Suppressor macrophage (primary cell): ENCODE data around the gene SPTB.
A peak's percentile ranks its signal among the peaks of the same experiment; 100 is the strongest.

Experiments
- DNase-seq, 4 experiments: peaks; one replicate each; pipeline ENCODE4 v3.0.0-alpha.2; 2020 to 2022

The SPTB gene

DNA sequence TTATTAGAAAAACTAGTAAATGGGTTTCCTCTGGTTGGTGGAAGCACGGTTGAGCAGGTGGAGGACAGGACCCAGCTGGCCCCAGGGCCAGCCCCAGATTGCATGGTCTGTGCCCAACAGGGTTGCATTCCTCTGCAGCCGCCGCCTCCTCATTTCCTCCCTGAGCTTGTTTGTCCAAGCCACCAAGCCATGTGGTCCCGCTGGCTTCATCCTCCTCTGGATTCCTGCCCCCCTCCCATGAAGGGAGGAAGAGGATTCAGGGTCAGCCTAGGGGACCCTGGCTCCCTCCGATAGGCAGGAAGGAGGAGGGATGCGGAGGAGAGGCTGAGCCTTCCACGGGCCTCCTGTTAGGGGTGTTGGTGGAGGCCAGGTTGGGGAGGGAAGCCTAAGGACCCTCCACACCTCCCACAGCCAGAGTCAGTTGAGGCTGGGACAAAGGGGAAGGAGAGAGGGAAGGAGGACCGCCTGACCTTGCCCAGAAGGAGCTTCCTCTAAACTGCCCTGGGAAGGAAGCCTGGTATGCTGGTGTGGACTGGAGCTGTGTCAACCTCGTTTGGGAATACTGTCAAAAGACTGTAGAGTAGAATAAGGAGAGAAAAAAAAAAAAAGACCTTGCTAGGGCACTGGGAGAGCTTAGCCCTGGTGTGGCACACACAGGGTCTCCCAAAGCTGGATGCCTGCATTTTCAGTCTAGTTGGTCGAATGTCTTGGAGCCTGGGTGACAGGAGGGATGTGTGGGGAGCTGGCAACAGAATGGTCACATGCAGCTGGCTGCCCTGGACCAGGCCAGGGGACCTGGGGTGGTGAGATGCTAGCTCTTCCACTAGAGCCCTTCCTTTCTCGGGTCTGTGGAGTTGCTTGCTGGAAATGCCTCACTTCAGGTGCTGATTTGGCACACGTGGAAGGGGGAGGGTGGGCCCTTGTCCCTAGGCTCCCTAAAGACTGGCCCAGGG lies 133.1 kb downstream of the SPTB start:
- peak in 3 of 4 experiments; percentile 18 to 27 (median 26) for DNase-seq

DNA sequence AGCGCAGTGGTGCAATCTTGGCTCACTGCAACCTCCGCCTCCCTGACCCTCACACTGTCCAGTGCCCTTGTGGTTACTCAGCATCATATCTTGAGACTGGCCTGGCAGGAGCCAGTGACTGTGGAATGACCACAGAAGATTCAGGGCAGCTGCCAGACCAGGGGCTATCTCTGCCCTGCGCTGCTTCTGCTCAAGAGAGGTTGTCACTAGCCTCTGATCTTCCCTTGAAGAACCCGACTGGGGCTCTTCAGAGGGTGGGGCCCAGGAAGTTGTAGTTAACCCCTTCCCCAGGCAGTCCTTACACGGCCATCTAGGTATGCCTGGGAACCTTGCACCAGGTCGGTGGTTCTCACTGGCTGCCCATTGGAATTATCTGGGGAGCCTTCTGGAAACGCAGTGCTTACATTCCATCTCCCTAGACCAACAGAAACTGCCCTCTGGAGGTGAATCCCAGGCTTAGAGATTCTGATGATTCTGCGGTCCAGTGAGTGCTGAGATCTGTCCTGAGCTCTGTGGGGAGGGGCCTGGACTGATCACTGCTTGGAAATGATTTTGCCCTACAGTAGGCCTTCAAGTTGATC lies 134.1 kb downstream of the SPTB start:
- no peak for DNase-seq

DNA sequence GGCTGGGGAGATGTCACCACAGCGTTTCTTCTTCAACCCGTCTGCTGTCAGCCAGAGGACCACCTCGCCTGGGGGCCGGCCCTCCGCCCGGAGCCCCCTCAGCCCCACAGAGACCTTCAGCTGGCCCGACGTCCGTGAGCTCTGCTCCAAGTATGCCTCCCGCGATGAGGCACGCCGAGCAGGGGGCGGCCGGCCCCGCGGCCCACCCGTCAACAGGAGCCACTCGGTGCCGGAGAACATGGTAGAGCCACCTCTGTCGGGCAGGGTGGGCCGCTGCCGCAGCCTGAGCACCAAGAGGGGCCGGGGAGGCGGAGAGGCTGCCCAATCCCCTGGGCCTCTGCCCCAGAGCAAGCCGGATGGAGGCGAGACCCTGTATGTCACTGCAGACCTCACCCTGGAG lies 136.6 kb downstream of the SPTB start:
- no peak for DNase-seq

DNA sequence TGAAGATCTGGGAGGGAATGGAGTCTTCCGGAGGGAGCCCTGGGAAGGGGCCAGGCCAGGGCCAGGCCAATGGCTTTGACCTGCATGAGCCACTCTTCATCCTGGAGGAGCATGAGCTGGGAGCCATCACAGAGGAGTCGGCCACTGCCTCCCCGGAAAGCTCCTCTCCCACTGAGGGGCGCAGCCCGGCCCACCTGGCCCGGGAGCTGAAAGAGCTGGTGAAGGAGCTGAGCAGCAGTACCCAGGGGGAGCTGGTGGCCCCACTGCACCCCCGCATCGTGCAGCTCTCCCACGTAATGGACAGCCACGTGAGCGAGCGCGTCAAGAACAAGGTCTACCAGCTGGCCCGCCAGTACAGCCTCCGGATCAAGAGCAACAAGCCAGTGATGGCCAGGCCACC lies 137.7 kb downstream of the SPTB start:
- DNase-seq: no peak

DNA sequence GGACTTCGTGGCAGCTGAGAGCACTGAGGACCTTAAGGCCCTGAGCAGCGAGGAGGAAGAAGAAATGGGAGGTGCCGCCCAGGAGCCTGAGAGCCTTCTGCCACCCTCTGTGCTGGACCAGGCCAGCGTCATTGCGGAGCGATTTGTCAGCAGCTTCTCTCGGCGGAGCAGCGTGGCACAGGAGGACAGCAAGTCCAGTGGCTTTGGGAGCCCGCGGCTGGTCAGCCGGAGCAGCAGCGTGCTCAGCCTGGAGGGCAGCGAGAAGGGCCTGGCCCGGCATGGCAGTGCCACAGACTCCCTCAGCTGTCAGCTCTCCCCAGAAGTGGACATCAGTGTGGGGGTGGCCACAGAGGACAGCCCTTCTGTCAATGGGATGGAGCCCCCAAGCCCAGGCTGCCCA lies 138.5 kb downstream of the SPTB start:
- no peak for DNase-seq

DNA sequence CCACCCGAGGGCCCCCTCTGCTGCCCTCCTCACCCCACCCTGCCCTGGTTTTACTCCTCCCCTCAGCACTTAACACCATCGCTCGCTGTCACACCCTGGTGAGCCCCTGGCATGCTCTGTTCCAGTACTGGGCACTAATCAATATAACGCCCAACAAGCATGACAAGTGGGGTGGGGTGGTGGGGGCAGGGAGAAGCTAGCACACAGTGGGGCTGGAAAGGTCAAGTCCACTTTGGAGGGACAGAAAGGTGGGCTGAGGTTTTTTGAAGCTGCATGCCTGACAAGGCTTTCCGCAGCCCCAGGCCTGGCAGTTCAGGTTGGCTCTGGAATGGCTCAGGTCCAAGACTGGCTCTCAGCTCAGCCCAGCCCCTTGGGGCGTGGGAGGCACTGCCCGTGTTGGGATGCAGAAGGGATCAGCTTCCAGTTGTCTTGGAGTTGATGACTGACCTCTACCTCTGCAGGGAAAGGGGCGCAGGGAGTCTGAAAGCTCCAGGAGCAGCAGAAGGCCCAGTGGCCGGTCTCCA lies 141.4 kb downstream of the SPTB start:
- DNase-seq: no peak

DNA sequence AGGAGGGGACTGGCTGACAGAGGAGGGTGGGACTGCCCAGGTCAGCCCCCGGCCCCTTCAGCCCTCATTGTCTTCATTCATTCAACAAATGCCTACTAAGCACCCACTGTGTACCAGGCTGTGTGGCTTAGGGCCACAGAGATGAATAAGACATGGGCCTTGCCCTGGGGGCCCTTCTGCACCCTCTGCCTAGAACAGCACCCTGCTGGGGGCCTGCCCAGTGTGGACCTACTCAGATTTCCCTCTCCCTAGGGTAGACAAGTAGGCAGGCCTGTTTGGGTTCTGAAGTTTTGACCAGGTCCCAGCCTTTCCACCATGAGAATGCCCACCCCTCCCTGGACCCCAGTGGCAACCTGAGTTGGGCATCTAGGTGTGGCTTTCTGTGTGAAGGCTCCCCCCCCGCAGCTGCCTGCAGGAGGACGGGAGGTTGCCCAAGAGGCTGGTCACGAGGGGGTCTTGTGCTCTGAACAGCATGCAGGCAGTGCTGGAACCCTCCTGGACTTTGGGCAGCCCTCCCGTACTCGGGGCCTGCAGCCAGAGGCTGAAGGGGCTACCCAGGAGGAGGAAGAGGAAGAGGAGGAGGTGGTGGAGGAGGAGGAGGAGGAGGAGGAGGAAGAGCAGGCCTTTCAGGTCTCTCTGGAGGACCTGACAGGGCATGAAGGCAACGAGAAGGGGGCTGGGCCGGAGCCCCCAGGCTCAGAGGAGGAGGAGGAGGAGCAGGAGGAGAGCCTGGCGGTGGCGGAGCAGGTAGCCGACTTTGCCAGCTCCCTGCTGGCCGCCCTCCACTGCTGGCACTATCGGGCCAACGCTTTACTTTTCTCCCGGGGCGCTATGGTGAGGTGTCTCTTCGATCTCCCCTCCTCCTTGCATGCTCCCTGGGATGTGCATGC lies 142.1 kb downstream of the SPTB start:
- no peak for DNase-seq

DNA sequence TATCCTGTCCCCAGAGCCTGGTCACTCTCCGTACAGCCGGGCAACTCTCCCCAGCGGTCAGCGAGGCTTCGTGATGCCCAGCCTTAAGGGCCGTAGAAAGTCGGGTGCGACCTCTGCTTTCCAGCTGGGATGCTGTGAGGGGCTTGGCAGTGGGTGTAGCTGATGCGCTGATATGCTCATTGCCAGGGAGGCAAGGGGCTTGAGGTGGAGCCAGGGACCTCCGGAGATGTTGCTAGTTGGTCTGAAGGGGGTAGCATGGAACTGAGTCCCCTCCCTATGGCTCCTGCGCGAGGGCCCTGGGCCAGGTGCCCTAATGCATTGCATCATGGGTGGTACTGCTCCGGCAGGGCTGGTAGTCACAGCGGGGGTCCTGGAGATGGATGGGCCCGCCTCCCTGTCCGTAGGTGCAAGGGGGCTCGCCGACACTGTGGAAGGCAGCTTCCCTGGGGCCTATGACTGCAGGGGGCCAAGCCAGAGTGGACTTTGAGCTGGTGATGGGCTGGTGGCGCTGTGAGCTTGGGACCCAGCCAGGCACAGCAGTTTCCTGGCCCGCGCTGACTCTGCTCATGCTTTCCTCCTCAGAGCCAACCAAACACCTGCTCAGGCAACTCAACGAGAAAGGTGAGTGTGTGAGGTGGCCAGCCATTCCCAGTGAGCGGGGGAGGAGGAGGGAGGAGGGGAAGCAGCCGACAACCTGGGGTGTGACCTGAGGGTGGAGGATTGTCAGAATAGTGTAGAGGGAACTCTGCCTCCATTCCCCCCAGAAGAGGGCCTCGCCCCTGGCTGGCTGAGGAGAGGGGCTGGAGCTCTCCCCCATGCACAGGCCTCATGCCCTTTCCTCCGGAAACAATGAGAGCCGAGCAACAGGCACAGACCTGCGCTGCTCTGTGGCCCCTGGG lies 143.2 kb downstream of the SPTB start:
- DNase-seq: no peak

DNA sequence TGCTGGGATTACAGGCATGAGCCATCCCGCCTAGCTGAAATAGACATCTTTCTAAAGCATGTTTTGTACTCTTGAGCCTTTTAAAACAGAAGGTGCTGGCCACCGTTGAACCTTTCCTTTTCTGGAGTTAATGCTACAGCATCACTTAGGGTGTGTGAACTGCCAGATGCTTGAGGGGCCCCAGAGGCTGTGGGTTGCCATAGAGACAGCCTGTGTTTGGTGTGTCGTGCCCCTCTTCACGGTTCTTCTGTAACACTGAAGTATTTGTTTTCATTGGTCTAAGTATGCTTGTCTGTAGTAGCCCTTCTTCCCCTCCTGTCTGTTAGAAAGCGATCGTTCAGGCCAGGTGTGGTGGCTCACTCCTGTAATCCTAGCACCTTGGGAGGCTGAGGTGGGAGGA lies 144.7 kb downstream of the SPTB start:
- DNase-seq: no peak

DNA sequence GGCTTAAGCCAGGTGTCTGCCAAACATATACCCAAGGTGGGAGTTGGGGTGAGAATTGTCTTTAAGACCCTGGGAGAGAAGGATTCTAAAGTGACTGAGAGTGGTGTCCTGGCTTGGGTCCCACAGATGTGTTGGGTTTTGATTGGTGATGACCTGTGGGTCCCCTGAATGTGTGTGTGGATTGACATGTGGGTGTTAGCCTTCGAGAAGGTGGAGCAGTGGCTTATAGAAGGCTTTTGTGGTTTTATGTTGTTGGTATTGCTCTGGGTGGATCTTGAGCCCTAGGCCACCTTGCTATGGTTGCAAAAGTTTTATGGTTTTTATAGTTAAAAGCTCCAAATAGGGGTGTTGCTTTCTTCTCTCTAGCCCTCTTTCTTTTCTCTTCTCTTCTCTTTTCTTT lies 145.8 kb downstream of the SPTB start:
- DNase-seq: no peak

DNA sequence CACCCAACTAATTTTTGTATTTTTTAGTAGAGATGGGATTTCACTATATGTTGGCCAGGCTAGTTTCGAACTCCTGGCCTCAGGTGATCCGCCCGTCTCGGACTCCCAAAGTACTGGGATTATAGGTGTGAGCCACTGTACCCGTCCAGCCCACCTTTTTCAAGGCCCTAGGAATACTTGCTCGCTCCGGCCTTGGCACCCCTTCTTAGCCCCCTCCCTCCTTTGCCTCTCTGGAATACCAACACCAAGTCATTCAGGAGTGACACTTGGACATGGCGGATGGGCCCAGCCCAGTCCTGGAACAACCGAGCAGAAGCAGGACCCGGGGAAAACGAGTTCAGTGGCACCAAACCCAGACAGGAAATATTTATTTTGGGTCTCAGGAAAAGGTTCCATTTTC lies 146.4 kb downstream of the SPTB start:
- DNase-seq: no peak

DNA sequence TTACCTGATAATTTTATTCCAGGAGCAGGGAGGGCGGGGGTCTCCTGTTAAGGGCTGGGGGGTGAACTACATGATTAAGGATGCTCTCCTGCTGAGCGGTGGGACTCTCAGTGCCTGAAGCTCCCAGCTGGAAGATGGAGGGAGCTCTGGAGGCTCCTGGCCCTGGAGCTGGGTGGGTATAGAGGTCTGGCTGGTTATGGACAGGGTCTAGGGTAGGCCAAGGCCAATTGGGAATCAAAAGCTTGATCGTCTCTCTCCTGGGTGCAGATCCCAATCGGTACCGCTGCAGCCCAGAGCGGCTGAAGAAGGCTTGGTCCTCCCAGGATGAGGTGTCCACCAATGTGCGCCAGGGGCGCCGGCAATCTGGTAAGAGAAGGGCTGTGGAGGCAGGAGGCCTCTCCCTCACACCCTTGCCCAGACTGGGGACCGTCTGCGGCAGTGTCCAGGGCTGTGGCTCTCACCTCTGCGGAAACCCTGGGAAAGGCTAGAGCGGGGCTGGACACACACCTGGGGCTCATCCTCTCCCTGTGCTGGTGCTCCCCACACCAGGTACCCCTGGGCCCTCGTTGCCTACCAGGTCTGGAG lies 147.1 kb downstream of the SPTB start:
- DNase-seq: no peak

DNA sequence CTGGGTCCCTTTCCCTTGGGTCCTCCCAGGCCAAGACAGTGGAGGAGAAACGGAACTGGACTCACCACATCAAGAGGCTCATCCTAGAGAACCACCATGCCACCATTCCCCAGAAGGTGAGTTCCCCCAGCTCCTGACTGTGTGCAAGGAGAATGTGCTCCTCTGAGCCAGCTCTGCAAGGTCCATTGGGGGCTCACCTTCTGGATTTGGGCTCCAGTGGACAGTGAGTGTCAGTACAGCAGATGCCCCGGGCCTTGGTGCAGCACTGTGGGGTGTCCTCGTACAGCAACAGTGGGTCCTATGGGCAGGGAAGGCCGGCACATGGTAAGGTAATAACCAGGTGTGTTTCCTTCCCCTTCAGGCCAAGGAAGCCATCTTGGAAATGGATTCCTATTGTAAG lies 147.6 kb downstream of the SPTB start:
- DNase-seq: no peak

DNA sequence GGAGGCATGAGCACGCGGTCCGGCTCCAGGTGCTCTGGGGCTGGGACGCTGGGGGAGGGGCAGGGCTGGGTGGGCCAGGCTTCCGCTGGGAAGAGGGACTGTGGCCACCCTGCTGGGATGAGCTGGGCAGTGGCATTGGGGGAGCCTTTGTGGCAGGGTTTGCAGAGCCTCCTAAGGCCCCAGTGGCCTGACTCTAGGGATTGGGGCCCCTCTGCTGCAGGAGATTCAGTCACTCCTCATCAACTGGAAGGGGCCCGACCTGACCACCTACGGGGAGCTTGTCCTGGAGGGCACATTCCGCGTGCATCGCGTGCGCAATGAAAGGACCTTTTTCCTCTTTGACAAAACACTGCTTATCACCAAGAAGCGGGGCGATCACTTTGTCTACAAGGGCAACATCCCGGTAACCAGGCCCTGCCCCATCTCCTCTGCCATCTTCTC lies 148.5 kb downstream of the SPTB start:
- no peak for DNase-seq

DNA sequence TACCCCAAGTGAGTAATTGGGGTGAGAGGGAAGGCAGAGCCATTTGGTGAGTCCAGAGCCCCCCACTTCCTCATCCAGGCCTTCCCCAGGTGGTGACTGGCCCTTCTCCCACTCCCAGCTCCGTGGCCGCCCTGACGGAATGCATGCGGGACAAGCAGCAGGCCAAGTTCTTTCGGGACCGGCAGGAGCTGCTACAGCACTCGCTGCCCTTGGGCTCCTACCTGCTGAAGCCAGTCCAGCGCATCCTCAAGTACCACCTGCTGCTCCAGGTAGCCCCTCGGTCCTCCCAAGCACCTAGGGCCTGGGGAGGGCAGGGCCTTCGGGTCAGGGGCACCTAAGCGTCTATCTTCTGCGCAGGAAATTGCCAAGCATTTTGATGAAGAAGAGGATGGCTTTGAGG lies 149.0 kb downstream of the SPTB start:
- DNase-seq: no peak

DNA sequence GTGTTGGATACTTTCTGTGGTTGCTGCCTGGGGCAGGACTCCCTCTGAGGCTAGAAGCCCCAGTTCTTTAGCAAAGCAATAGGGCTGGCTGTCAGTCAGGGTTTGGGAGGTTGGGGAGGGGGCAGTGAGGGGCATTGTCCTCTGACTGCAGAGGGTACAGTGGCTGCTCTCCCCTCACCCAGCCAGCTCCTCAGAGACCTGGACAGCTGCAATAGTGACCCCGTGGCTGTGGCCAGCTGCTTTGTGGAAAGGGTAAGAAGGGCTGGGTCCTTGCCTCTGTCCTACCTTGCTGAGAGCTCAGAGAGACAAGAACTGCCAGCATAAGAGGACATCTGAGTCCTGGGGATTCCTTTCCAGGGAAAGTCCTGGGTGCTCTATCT lies 149.7 kb downstream of the SPTB start:
- DNase-seq: no peak

DNA sequence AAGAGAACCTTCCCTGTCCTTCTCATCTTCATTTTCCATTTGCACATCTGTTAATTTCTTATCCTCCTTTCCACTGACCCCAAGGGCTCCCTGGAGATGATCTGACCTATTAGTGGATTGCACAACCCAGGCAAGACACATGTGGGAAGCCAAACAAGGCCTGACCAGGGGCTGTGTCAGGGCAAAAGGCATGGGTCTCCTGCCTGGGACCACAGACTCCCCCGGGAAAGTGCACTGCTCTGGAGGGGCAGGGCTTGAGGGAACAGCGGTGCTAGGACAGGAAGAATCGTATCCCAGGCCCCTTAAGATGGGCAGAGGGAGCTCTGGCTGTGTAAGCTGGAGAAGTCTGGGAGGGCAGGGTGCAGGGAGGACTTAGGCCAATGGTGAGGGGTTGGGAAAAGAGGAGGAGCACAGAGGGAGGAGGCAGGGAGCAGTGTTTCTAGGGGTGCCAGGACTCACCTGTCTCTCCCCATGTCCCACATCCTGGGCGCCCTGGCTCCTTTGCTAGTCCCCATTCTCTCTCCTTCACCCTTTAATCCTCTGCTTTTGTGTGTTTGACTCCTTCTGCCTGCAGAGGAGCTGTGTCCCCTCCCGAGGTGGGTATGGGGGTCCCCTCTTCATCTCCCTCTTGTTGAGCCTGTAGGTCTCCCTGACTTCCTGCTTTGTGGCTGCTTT lies 150.2 kb downstream of the SPTB start:
- DNase-seq: no peak

DNA sequence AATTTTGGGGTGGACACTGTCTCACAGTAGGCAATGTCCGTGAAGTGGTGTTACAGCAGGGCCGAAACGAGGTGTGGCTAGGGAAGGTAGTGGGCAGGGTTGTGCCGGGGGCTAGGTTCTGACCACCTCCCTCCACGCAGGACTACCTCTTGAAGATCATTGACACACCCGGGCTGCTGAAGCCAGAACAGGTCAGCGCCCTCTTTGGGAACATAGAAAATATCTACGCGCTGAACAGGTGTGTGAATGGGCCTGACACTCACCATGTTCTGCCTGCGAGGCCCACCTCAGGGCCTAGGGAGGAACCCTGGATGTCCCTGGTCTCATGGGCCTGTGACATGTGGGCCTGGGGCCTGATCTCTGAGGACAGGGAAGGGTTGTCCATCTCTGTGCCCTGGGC lies 150.9 kb downstream of the SPTB start:
- no peak for DNase-seq

DNA sequence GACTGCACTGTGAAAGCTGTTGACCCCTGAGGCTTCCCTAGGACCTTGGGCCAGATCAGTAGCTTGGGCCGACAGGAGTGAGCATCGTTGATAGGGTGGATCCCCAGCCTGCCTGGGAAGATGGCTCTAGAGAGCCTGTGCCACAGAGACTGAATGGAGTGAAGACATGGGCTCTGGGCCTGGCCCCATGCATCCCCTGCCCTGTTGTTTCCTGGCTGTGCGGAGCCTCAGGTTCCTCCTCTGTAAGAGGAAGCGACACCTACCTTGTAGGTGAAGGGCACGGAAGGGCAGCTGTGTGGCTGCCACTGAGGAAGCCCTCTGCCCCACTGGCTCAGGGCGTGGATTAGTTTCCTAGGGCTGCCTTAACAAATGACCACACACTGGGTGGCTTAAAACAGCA lies 151.6 kb downstream of the SPTB start:
- DNase-seq: no peak

DNA sequence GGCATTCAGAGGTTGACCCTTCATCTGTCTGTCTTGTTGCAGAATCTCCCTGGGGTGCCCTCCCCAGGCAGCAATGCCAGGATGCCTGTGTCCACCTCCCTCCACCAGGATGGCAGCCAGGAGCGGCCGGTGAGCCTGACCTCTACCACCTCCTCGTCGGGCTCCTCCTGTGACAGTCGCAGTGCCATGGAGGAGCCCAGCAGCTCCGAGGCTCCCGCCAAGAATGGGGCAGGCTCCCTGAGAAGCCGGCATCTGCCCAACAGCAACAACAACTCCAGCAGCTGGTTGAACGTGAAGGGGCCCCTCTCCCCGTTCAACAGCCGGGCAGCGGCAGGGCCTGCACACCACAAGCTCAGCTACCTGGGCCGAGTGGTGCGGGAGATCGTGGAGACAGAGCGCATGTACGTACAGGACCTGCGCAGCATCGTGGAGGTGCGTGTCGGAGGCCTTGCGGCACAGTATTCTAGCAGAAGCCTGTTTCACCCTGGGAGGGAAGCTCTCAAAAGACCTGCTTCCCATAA lies 152.1 kb downstream of the SPTB start:
- no peak for DNase-seq

DNA sequence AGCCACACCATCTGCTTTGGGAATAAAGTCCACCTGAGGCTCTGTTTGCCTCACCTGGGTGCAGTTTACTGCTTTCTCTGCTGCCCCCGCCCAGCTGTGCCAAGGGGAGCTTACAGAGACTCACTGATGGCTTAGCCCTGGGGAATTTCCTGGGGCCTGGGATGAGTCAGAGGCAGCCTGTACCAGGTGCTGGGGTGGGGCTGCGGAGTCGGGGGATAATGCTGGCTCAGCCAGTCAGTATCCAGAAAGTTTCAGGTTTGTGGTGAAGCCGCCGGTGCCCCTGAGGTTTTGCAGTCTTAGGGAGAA lies 153.2 kb downstream of the SPTB start:
- DNase-seq: no peak
